Hippocampal formation (tissue), 2 donors: ENCODE measurements around the gene GRAP.
"Not testable (repeated sequence)": the region's sequence is repeated elsewhere in the genome, so short reads cannot be mapped to it uniquely, and the experiment has no call there.

Source experiments
- DNase-seq, 2 donors: peaks; one replicate each; lab custom pipeline; 2025; lab: John Stamatoyannopoulos, UW

The GRAP gene

DNA sequence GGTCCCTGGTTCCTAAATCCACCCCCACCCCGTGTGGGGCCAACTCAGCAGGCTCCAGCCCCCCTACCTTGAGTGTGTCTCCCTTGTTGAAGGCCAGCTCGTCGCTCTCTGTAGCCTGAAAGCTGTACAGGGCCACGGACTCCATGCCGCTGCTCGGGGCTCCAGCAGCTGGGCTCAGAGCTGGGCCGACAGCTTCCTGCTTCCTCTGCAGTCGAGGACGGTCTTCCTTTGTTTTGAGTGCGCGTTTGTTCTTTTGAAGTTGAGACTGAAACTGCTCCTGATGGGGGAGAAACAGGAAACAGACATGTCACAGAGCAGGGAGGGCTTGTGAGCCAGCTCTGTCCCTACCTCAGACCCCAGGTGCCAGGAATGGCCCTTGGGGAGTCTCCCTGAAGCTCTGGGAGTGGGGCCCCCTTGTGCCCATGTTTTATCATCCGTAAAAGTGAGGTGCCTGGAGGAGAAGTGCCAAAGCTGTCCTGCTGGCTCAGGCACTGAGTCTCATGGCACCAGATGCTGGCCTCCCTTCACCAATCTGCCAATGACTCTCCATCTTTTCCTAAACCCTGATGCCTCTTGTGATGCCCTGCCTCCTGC, at the start of gene GRAP:
TSS of gene GRAP (minus strand) at position 176 of the 594 bp plus-strand sequence. CDS start at position 145, 31 bp downstream.
- DNase-seq = not testable (repeated sequence)

DNA sequence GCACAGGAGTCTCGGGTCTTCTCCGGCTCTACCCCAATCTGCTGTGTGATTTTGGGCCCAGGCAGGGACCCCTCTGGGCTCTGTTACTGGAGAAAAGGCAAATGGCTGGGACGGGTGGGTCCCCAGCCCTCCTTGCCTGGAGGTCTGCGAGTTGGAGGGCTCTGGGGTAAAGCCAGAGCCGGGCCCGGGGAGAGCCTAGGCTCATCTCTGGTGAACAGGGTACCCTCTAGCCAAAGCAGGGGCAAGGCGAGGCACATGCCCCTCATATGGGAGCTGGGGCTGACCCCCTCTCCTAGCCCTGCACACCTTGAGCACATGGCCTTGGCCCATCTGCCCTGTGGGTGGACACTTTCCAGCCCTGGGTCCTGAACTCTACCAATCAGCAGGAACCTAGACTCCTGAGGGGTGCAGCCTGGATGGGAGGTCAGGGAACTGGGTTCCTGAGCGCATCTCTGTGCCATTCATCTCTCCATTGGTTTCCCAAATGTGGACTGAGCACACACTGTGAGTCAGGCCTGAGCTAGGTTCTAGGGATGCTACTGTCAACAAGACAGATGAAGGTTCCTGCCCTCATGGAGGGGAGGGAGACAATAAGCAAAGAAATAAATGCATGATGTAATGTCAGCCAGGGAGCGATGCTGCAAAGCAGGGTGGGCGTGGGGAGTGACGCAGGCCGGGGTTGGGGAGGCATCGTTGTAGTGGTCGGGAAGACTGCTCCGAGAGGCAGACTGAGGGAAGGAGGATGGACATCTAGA, 47.1 kb upstream of the GRAP start:
- DNase-seq = not testable (repeated sequence)

DNA sequence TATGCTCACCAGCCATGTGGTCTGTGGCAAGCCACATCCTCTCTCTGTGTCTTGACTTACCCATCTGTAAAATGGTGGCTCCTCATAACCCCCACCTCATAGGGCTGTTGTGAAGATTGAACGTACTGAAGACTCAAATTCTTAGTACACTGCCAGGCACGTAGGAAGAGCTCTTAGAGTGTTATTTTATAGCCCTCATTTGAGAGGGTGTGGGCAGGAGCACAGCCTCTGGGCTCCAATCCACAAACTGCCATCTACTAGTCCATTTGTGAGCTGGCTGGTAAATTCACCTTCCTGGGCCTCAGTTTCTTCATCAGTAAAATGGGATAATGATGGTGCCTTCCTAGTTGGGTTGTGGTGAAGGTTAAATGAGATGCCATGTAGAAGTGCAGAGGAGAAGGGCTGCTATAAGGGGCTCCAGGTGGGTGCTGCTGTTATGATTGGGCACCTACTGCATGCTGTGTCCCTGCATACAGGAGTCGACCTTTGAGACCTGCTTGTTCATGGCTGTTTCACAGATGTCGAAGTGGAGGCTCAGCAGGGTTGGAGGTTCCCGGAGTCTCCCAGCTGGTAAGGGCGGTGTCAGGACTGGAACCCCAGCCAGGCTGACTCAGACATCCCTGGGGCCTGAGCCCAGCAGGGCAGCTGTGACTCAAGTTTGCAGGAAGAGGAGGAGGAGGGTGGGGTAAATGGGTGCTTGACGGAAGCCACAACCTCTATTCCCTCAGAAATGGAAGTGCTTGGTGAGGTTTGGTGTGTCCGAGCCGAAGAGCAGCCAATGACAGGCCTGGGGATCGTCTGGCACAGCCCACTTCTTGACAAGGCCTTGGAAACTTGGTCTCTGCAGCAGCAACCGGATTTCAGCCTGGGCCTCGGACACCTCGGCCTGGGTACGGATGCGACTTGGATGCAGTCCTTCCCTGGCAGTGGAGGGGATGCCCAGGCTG, 46.3 kb upstream of the GRAP start:
- DNase-seq = not testable (repeated sequence)

GRCh38 chr17:19090058-19090772, 43.5 kb upstream of the GRAP start:
- not testable (repeated sequence) for DNase-seq

- not testable (repeated sequence) for DNase-seq
Observed at GRCh38 chr17:19088804-19089685, 42.3 kb upstream of the GRAP start.

- not testable (repeated sequence) for DNase-seq
Observed at GRCh38 chr17:19077386-19077785, 30.6 kb upstream of the GRAP start.

DNA sequence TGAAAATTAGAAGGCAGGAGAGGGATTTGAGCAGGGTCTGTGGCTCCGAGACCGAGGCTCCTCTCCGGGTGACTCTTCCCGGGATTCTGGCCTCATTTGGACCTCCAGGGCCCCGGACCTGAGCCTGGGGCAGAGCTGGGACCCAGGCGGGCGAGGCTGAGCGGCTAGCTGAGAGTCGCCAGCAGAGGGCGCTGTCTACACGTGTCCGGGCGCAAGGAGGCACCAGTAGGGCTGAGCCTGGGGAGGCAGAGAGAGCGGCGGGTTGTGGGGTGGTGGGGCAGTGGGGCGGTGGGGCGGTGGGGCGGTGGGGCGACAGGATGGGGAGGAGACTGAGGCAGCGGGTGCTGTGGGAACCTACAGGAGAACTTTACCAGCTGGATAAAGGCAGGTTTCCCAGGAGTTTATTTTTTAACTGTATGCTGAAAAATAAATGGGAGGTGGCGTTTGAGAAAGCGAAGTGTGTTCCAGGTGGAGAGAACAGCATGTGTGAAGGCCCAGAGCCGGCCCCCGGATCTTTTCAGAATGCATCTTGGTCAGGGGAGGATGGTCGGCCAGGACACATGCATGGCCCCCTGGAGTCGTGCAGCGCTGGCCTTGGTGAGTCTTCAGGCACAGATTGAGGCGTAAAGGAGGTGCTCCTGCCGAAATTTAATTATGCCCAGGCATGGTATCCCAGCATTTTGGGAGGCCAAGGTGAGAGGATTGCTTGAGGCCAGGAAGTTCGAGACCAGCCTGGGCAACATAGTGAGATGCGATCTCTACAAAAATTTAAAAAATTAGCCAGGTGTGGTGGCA, 29.8 kb upstream of the GRAP start:
- not testable (repeated sequence) for DNase-seq

GRCh38 chr17:19070318-19071168, 23.8 kb upstream of the GRAP start:
- DNase-seq = not testable (repeated sequence)

- not testable (repeated sequence) for DNase-seq
Observed at GRCh38 chr17:19064378-19064777, 17.6 kb upstream of the GRAP start.

DNA sequence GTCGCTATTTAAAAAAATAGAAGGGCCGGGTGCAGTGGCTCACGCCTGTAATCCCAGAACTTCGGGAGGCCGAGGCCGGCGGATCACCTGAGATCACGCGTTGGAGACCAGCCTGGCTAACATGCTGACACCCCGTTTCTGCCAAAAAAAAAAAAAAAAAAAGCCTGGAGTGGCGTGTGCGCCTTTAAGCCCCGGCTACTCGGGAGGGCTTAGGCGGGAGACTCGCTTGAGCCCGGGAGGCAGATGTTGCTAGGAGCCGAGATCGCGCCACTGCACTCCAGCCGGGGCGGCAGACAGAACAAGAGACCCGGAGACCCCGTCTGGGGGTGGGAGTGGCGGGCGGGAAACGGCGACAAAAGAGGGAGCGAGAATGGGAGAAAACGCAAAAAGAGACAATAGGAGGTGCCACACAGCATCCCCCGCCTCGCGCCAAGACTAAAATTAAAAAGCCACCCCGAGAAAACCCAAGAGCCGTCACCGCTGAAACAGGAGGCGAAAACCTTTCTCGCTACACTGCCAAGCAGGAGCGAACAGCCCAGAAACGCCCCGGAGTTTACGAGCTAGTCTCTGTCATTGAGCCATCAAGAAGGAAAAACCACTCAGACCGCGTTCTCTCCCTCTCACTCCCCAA, 16.7 kb upstream of the GRAP start:
- DNase-seq = not testable (repeated sequence)

DNA sequence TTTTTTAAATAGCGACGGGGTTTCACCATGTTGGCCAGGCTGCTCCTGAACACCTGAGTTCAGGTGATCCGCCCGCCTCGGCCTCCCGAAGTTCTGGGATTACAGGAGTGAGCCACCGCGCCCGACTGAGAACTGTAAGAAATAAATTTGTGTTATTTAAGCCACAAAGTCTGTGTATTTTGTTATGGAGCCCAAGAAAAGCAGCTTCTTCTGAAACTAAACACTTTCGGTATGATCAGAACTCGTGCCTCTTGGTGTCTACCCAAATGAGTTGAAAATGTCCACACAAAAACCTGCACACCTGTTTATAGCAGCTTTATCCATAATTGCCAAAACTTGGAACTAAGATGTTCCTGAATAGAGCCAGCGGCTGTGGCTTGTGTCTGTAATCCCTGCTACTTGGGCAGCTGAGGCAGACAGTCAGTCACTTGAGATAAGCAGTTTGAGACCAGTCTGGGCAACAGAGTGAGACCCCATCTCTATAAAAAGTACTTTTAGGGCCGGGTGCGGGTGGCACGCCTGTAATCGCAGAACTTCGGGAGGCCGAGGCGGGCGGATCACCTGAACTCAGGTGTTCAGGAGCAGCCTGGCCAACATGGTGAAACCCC, 16.1 kb upstream of the GRAP start:
- DNase-seq = not testable (repeated sequence)

DNA sequence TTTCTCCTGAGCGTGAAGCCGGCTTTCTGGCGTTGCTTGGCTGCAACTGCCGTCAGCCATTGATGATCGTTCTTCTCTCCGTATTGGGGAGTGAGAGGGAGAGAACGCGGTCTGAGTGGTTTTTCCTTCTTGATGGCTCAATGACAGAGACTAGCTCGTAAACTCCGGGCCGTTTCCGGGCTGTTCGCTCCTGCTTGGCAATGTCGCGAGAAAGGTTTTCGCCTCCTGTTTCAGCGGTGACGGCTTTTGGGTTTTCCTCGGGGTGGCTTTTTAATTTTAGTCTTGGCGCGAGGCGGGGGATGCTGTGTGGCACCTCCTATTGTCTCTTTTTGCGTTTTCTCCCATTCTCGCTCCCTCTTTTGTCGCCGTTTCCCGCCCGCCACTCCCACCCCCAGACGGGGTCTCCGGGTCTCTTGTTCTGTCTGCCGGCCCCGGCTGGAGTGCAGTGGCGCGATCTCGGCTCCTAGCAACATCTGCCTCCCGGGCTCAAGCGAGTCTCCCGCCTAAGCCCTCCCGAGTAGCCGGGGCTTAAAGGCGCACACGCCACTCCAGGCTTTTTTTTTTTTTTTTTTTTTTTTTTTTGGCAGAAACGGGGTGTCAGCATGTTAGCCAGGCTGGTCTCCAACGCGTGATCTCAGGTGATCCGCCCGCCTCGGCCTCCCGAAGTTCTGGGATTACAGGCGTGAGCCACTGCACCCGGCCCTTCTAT, 15.4 kb upstream of the GRAP start:
- DNase-seq = not testable (repeated sequence)

GRCh38 chr17:19055447-19055846, 8.7 kb upstream of the GRAP start:
- not testable (repeated sequence) for DNase-seq

DNA sequence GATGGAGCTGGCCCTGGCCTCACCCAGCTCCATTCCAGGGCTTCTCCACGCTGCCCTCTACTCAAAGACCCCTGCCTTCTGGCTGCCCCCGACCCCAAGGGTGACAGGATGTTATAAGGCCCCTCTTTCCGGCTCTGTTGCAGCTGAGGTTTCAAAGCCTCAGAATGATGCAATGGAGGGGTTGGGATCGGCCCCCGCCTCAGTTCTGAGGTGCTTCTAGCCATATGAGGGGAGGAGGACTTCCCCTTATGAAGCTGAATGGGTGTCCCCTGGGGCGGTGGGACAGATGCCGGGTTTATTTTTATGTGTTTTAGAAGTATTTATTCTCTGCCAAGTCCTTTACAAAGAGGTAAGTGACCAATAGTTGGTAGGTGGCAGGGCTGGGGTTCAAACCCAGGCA, 2.1 kb upstream of the GRAP start:
- not testable (repeated sequence) for DNase-seq

DNA sequence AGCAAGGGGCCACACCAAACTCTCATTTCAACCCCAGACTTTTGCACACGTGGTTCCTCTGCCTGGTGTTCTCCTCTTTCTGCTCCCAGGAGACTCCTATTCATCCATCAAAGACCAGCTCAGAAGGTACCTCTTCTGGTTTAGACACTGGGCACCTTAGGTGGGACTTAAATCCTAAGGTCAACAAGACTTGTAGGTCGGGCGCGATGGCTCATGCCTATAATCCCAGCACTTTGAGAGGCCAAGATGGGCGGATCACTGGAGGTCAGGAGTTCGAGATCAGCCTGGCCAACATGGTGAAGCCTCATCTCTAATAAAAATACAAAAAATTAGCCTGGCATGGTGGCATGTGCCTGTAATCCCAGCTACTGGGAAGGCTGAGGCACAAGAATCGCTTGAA, 753 bp upstream of the GRAP start:
- not testable (repeated sequence) for DNase-seq

DNA sequence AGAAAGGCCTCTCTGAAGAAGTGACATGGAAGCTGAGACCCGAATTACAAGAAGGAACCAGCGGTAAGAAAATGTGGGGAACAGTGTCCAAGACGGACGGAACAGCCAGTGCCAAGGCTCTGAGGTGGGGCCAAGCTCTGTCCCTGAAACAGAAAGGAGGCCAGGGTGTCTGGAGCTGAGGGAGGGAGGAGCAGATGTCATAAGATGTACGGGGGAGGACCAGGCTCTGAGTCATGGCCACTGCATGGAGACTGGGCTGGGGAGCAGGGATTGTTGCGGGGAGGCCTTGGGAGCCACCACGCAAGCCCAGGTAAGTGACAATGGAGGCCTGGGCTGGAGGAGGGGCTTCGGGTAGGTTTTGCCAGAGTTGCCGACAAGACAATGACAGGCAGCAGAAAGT, 2.1 kb downstream of the GRAP start:
- not testable (repeated sequence) for DNase-seq

DNA sequence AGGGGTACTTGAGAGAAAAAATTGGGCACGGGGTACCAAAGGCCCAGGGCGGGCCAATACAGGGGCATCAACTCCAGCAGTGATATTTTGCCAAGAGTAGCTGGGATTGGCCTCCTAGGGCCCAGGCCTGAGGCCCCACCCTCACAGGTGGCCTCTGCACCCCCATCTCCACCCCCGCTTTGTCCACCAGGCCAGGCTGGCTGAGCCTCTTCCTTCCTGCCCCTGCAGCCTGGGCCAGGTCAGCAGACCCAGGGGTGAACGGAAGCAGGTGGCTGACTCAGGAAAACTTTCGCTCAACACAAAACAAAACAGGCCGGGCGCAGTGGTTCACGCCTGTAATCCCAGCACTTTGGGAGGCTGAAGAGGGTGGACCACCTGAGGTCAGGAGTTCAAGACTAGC, 3.7 kb downstream of the GRAP start:
- not testable (repeated sequence) for DNase-seq
